Tibial artery (tissue), 4 donors: ENCODE results near the gene MIEF1.

ENCODE experiments used
- DNase-seq, 2 donors: peaks; one replicate each; pipeline ENCODE4 v3.0.0-alpha.2; 2019
- H3K27ac ChIP-seq, 2 donors: fragments of 200-600 bp; sonication (generic) in 1 of 2; 1 replicate in 1 of 2; 2 replicates in 1 of 2; pipeline ENCODE4 v1.5.1; 2018 to 2019; ENCODE audit warnings: mild to moderate bottlenecking in 1 of 2
- H3K27me3 ChIP-seq, 2 donors: fragments of 200-600 bp; sonication (generic) in 1 of 2; one replicate each; pipeline versions ENCODE4 v1.5.1 to v1.6.0; 2016 to 2019
- H3K36me3 ChIP-seq, 3 donors: fragments of 200-600 bp; sonication (generic) in 2 of 3; one replicate each; pipeline ENCODE4 v1.5.1; 2016 to 2019; ENCODE audit warnings: mild to moderate bottlenecking in 2 of 3
- H3K4me1 ChIP-seq, 4 donors: fragments of 200-600 bp; sonication (generic) in 2 of 4; 1 replicate in 3 of 4; 2 replicates in 1 of 4; pipeline ENCODE4 v1.5.1; 2016 to 2019
- H3K4me3 ChIP-seq, 2 donors: fragments of 200-600 bp; sonication (generic) in 1 of 2; 1 replicate in 1 of 2; 2 replicates in 1 of 2; pipeline ENCODE4 v1.5.1; 2018 to 2019; ENCODE audit warnings: mild to moderate bottlenecking in 2 of 2
- H3K9me3 ChIP-seq, 3 donors: fragments of 200-600 bp; sonication (generic) in 1 of 3; one replicate each; pipeline ENCODE4 v1.5.1; 2016 to 2019
- CTCF ChIP-seq, 2 experiments: fragments of 200-600 bp in 1 of 2; fragments of 450-650 bp in 1 of 2; IDR thresholded peaks; one replicate each; pipeline ENCODE4 v1.5.1; 2017 to 2019; ENCODE audit warnings: antibody characterized with exemption in 2 of 2, mild to moderate bottlenecking in 1 of 2, moderate library complexity in 1 of 2
- intact Hi-C: fragments of 100-400 bp; cut with DNase I; formaldehyde crosslinking; loops from one replicate; pipeline ENCODE4 v1.15.0; 2023; ENCODE audit warnings: low total_unique reads

Gene MIEF1

GRCh38 chr22:39469326-39469680, 32.8 kb upstream of the MIEF1 start:
- Histone ChIP-seq H3K9me3 (no peaks in the 10 kb centered on the region), H3K27ac (no peak overlapping the region), H3K36me3 (no peaks in the 10 kb centered on the region), H3K27me3 (peaks cover 0 to 42% of the 10 kb centered on the region in 2 donors), H3K4me3 (no peak overlapping the region), H3K4me1 (peaks cover 0 to 9% (median 3%) of the 10 kb centered on the region in 4 donors)
- intact Hi-C loops = no loop called here
- TF ChIP-seq CTCF (IDR thresholded peaks at IDR 0.05) = no peak
- no peak for DNase-seq

DNA sequence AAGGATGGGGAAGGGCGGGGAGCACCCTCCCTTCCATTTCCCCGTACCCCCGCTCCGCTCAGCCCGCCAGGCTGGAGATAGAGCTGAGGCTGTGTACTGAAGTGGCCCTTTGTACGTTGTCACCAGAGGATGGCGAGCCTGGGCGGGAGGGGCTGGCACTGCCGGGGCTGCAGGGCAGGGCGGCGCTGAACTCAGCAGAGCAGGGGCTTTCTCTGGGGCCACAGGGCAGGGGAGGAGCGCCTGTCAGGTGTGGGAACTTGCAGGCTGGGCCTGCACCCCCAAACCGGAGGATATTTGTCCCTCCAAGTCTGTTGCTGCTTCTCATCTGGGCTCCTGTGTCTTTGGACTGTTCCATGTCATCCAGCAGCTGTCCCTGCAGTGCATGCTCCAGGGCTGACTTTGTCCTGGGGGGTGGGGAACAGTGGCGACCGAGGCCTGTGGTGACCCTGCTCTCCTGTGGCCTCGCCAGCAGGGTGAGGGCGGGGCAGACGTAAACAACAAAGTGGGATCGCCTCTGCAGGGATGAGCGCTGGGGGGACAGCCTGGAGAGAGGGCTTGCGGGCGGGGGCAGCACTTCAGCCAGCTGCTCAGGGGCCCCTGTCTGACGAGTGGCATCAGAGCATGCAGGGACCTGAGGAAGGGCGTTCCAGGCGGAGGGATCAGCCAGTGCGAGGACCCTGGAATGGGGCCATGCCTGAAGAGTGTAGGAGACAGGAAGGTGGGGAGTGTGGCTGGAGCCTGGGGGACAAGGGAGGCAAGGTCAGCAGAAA, 32.2 kb upstream of the MIEF1 start:
- no peak for DNase-seq
- Histone ChIP-seq H3K9me3 (no peaks in the 10 kb centered on the region), H3K4me3 (no peak overlapping the region), H3K4me1 (peaks cover 0 to 9% (median 3%) of the 10 kb centered on the region in 4 donors), H3K27ac (no peak overlapping the region), H3K36me3 (no peaks in the 10 kb centered on the region), H3K27me3 (peaks cover 0 to 44% of the 10 kb centered on the region in 2 donors)
- TF ChIP-seq CTCF (IDR thresholded peaks at IDR 0.05) = no peak
- intact Hi-C loops = loop anchor here (5.0 kb wide), 1 partner anchor 242 kb away; no protein-coding TSS in a partner anchor

GRCh38 chr22:39470451-39471291, 31.4 kb upstream of the MIEF1 start:
- no peak for TF ChIP-seq CTCF (IDR thresholded peaks at IDR 0.05)
- Histone ChIP-seq H3K9me3 (no peaks in the 10 kb centered on the region), H3K27ac (no peak overlapping the region), H3K4me1 (peaks cover 0 to 9% (median 3%) of the 10 kb centered on the region in 4 donors), H3K36me3 (no peaks in the 10 kb centered on the region), H3K4me3 (no peak overlapping the region), H3K27me3 (peaks cover 0 to 44% of the 10 kb centered on the region in 2 donors)
- DNase-seq = no peak
- intact Hi-C loops = loop anchor here (5.0 kb wide), 1 partner anchor 242 kb away; no protein-coding TSS in a partner anchor

DNA sequence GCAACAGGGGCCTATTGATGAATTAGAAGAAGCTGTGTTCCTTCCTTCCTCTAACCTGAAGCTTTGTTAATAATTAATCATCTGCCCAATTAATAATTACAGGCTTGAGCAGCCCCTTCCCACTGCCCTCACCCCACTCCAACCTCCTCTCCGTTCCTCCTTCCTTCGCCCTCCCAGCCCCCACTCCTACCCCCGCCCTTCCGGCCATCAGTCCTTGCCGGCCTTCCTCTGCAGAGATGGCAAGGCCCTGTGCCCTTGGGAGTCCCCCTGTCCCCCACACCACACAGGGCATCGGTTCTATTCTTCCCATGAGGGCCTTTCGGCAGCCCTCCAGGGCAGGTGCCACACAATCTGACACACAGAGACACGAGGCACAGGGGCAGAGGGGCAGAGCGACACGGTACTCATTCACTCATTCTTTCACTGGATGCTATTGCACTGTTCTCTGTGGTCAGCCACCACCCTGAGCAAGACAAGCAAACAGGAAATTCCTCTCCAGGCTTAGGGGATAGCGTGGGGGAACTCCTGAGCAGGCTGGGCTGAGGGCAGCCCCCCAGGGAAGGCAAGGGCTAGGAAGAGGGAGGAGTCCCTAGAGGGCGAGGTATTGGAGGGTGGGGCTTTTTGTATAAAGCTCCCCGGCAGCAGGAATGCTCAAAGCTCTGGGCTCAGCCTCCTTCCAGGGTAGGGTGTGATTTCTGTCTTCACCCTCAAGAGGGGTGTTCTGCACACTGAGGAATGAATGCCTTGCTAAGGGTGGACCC, 30.5 kb upstream of the MIEF1 start:
- intact Hi-C loops = loop anchor here (5.0 kb wide), 1 partner anchor 241 kb away; no protein-coding TSS in a partner anchor
- H3K27me3 ChIP-seq = peaks cover 0 to 46% of the 10 kb centered on the region in 2 donors
- no peaks in the 10 kb centered on the region for H3K9me3 ChIP-seq
- no peaks in the 10 kb centered on the region for H3K36me3 ChIP-seq
- no peak for DNase-seq
- H3K4me3 ChIP-seq = no peak overlapping the region
- no peak for TF ChIP-seq CTCF (IDR thresholded peaks at IDR 0.05)
- H3K4me1 ChIP-seq = peaks cover 0 to 9% (median 3%) of the 10 kb centered on the region in 4 donors
- no peak overlapping the region for H3K27ac ChIP-seq
